H9 (cell line): Measurements from ENCODE around the gene HYAL1. TPM values are rescaled to one million over a fixed set of nuclear protein-coding genes. Genes with fewer than 3 reads are reported as not detected.

ENCODE experiments used
- DNase-seq: peaks from one replicate; pipeline ENCODE4 v3.0.0-alpha.2; 2017
- H2AFZ ChIP-seq: one replicate; pipeline ENCODE4 v1.6.1; 2013; ENCODE audit warnings: mild to moderate bottlenecking, low read length, control low read depth, moderate library complexity
- H2AK5ac ChIP-seq: 2 replicates; pipeline ENCODE4 v1.6.1; 2013; ENCODE audit warnings: low read length, control low read depth, mixed read lengths; ENCODE audit not compliant: insufficient read length
- H2BK120ac ChIP-seq: one replicate; pipeline ENCODE4 v1.6.1; 2013; ENCODE audit warnings: low read depth, mild to moderate bottlenecking, low read length, control low read depth, inconsistent platforms; ENCODE audit not compliant: poor library complexity, severe bottlenecking
- H2BK12ac ChIP-seq: 2 replicates; pipeline ENCODE4 v1.6.1; 2013; ENCODE audit warnings: low read length, control low read depth, mixed read lengths, low read depth; ENCODE audit not compliant: insufficient read length
- H2BK15ac ChIP-seq: 2 replicates; pipeline ENCODE4 v1.6.1; 2013; ENCODE audit warnings: low read depth, low read length, control low read depth
- H2BK20ac ChIP-seq: one replicate; pipeline ENCODE4 v1.6.1; 2013; ENCODE audit warnings: low read depth, mild to moderate bottlenecking, low read length, control low read depth, inconsistent platforms; ENCODE audit not compliant: poor library complexity, severe bottlenecking
- H2BK5ac ChIP-seq: 2 replicates; pipeline ENCODE4 v1.6.1; 2013; ENCODE audit warnings: low read length, control low read depth, mixed read lengths; ENCODE audit not compliant: insufficient read length
- H3K14ac ChIP-seq: 2 replicates; pipeline ENCODE4 v1.6.1; 2013; ENCODE audit warnings: low read length, control low read depth; ENCODE audit not compliant: insufficient read depth
- H3K18ac ChIP-seq: 2 replicates; pipeline ENCODE4 v1.6.1; 2013; ENCODE audit warnings: low read depth, mild to moderate bottlenecking, mixed read lengths, low read length, control low read depth; ENCODE audit not compliant: insufficient read length
- H3K23ac ChIP-seq: 2 replicates; pipeline ENCODE4 v1.6.1; 2013; ENCODE audit warnings: low read length, control low read depth, mixed read lengths, low read depth; ENCODE audit not compliant: insufficient read length
- H3K23me2 ChIP-seq: 2 replicates; pipeline ENCODE4 v1.6.1; 2013; ENCODE audit warnings: low read depth, mild to moderate bottlenecking, mixed read lengths, low read length, control low read depth; ENCODE audit not compliant: insufficient read length, poor library complexity, severe bottlenecking
- H3K27ac ChIP-seq: 2 replicates; pipeline ENCODE4 v1.5.1; 2013; ENCODE audit warnings: low read length, control low read depth, mixed read lengths, low read depth; ENCODE audit not compliant: insufficient read length
- H3K27me3 ChIP-seq: 2 replicates; pipeline ENCODE4 v1.6.1; 2013; ENCODE audit warnings: low read length, control low read depth, inconsistent platforms; ENCODE audit not compliant: insufficient read depth
- H3K4ac ChIP-seq: 2 replicates; pipeline ENCODE4 v1.6.1; 2013; ENCODE audit warnings: low read depth, mild to moderate bottlenecking, control low read depth, inconsistent platforms, low read length, moderate library complexity
- H3K4me1 ChIP-seq: 2 replicates; pipeline ENCODE4 v1.6.1; 2013; ENCODE audit warnings: low read length, control low read depth, inconsistent platforms; ENCODE audit not compliant: insufficient read depth
- H3K4me2 ChIP-seq: 2 replicates; pipeline ENCODE4 v1.6.1; 2013; ENCODE audit warnings: low read length, control low read depth, mixed read lengths; ENCODE audit not compliant: insufficient read length, insufficient read depth
- H3K56ac ChIP-seq: 2 replicates; pipeline ENCODE4 v1.6.1; 2013; ENCODE audit warnings: low read depth, mild to moderate bottlenecking, mixed read lengths, low read length, control low read depth; ENCODE audit not compliant: insufficient read length
- H3K79me1 ChIP-seq: 2 replicates; pipeline ENCODE4 v1.6.1; 2013; ENCODE audit warnings: low read depth, mild to moderate bottlenecking, moderate library complexity, low read length, control low read depth, inconsistent platforms; ENCODE audit not compliant: insufficient read depth, poor library complexity, severe bottlenecking
- H3K79me2 ChIP-seq: 2 replicates; pipeline ENCODE4 v1.6.1; 2013; ENCODE audit warnings: low read length, control low read depth, inconsistent platforms; ENCODE audit not compliant: insufficient read depth
- H3K9ac ChIP-seq: 2 replicates; pipeline ENCODE4 v1.6.1; 2013; ENCODE audit warnings: low read length, control low read depth, mixed read lengths; ENCODE audit not compliant: insufficient read length; ENCODE audit errors: extremely low read depth
- H3K9me3 ChIP-seq: one replicate; pipeline ENCODE4 v1.6.1; 2013; ENCODE audit warnings: low read depth, low read length, inconsistent platforms; ENCODE audit not compliant: control insufficient read depth
- H3T11ph ChIP-seq: one replicate; pipeline ENCODE4 v1.6.1; 2013; ENCODE audit warnings: mild to moderate bottlenecking, low read length, control low read depth, inconsistent platforms
- H4K20me1 ChIP-seq: one replicate; pipeline ENCODE4 v1.6.1; 2013; ENCODE audit not compliant: control insufficient read depth, insufficient read length, insufficient read depth
- H4K5ac ChIP-seq: 2 replicates; pipeline ENCODE4 v1.6.1; 2013; ENCODE audit warnings: low read depth, mild to moderate bottlenecking, mixed read lengths, low read length, control low read depth; ENCODE audit not compliant: insufficient read length
- H4K8ac ChIP-seq: replicated peaks from 2 replicates; pipeline ENCODE4 v1.6.1; 2013; ENCODE audit warnings: low read length, control low read depth, mixed read lengths, low read depth; ENCODE audit not compliant: insufficient read length
- H4K91ac ChIP-seq: 2 replicates; pipeline ENCODE4 v1.6.1; 2013; ENCODE audit warnings: low read depth, mild to moderate bottlenecking, moderate library complexity, mixed read lengths, low read length, control low read depth; ENCODE audit not compliant: insufficient read length
- H3K27ac Mint-ChIP-seq, 3 experiments: 2 replicates in 2 of 3; 3 replicates in 1 of 3; pipeline ENCODE4 v1.8.0; 2020 to 2021; ENCODE audit warnings: mixed read lengths in 3 of 3, mild to moderate bottlenecking in 1 of 3, moderate library complexity in 1 of 3
- H3K27me3 Mint-ChIP-seq: 2 replicates; pipeline ENCODE4 v1.8.0; 2021; ENCODE audit warnings: low read depth, mild to moderate bottlenecking, moderate library complexity, mixed read lengths
- H3K36me3 Mint-ChIP-seq, 3 experiments: 2 replicates in 2 of 3; 3 replicates in 1 of 3; pipeline ENCODE4 v1.8.0; 2020 to 2021; ENCODE audit warnings: low read depth in 3 of 3, mixed read lengths in 3 of 3; ENCODE audit not compliant: insufficient read depth in 1 of 3
- H3K4me1 Mint-ChIP-seq, 2 experiments: 2 replicates each; pipeline ENCODE4 v1.8.0; 2020; ENCODE audit warnings: mixed read lengths in 2 of 2
- H3K4me3 Mint-ChIP-seq, 2 experiments: 2 replicates in 1 of 2; 3 replicates in 1 of 2; pipeline ENCODE4 v1.8.0; 2020 to 2021; ENCODE audit warnings: mild to moderate bottlenecking in 2 of 2, mixed read lengths in 2 of 2, moderate library complexity in 1 of 2
- H3K9me3 Mint-ChIP-seq, 2 experiments: 2 replicates in 1 of 2; 3 replicates in 1 of 2; pipeline ENCODE4 v1.8.0; 2020; ENCODE audit warnings: mild to moderate bottlenecking in 2 of 2, mixed read lengths in 2 of 2, moderate library complexity in 1 of 2
- WGBS: extraction: QIAGEN DNeasy Blood & Tissue Kit; methylation state at CpG from one replicate; pipeline ENCODE4 v1.1.7; 2013; ENCODE audit warnings: missing lambda C conversion rate, low lambda C conversion rate, mixed read lengths; ENCODE audit not compliant: insufficient read length; ENCODE audit errors: extremely low coverage; 5-methylcytosine and 5-hydroxymethylcytosine counted together
- total RNA-seq: library from RNA; stranded (reverse); gene quantifications from 2 replicates; pipeline ENCODE4 v1.2.1, GENCODE V29; 2021
- TF ChIP-seq, protein P1 (sequence below): fragments of 200-600 bp; sonication (generic); conservative IDR thresholded peaks from 3 replicates; pipeline ENCODE4 v1.8.0; 2021; ENCODE audit warnings: antibody characterized with exemption, mild to moderate bottlenecking

HYAL1 gene
- total RNA-seq, 1 experiment from 2014 or later, result 2.0 TPM

DNA sequence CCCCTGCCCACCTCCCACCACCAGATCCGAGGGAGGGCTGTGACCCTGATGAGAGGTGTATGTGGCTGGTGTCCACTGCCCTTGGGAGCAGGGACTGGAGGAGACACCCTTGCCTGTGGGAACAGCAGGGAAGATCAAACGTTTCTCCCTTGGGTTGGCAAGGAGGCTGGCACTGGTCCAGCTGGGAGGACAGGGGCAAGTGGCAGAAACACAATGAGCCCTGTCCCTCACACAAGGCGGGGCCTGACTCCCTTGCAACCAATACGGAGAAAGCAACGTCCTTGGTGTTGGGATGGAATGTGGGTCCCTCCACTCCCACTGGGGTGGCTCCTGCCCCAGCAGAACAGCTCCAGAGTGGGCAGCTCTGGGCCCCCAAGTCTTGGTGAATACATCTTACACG, 13.9 kb upstream of the HYAL1 start:
- Histone ChIP-seq H3T11ph (no peak overlapping the region), H3K23ac (no peak overlapping the region), H2BK20ac (no peak overlapping the region), H3K4ac (no peak overlapping the region), H2BK5ac (no peak overlapping the region), H3K27me3 (no peaks in the 10 kb centered on the region), H3K9me3 (no peaks in the 10 kb centered on the region), H3K18ac (no peak overlapping the region), H3K14ac (no peak overlapping the region), H4K5ac (no peak overlapping the region), H3K4me2 (no peak overlapping the region), H2AFZ (no peak overlapping the region), H3K79me2 (peaks cover 5% of the 10 kb centered on the region; the same call in 1 of the 2 replicates), H4K91ac (no peak overlapping the region), H3K4me1 (no peaks in the 10 kb centered on the region; the same call in 1 of the 2 replicates), H2BK120ac (no peak overlapping the region), H2BK15ac (no peak overlapping the region), H3K23me2 (peaks cover 7% of the 10 kb centered on the region), H2BK12ac (no peak overlapping the region), H3K9ac (no peak overlapping the region), H3K27ac (no peak overlapping the region), H4K8ac (no peak overlapping the region), H2AK5ac (no peak overlapping the region), H3K56ac (no peak overlapping the region), H3K79me1 (no peaks in the 10 kb centered on the region), H4K20me1 (no peaks in the 10 kb centered on the region)
- peaks cover 48 to 57% (median 56%) of the 10 kb centered on the region in 3 experiments for H3K36me3 Mint-ChIP-seq
- peaks cover 5 to 7% of the 10 kb centered on the region in 2 experiments for H3K9me3 Mint-ChIP-seq
- H3K27me3 Mint-ChIP-seq, result no peaks in the 10 kb centered on the region
- TF ChIP-seq, protein P1, sequence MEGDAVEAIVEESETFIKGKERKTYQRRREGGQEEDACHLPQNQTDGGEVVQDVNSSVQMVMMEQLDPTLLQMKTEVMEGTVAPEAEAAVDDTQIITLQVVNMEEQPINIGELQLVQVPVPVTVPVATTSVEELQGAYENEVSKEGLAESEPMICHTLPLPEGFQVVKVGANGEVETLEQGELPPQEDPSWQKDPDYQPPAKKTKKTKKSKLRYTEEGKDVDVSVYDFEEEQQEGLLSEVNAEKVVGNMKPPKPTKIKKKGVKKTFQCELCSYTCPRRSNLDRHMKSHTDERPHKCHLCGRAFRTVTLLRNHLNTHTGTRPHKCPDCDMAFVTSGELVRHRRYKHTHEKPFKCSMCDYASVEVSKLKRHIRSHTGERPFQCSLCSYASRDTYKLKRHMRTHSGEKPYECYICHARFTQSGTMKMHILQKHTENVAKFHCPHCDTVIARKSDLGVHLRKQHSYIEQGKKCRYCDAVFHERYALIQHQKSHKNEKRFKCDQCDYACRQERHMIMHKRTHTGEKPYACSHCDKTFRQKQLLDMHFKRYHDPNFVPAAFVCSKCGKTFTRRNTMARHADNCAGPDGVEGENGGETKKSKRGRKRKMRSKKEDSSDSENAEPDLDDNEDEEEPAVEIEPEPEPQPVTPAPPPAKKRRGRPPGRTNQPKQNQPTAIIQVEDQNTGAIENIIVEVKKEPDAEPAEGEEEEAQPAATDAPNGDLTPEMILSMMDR, result no peak
- WGBS, result no CpG with 5 or more reads among the region's 6 CpGs
- H3K4me3 Mint-ChIP-seq, result no peak overlapping the region
- no peak for DNase-seq
- H3K4me1 Mint-ChIP-seq, result peaks cover 15 to 30% of the 10 kb centered on the region in 2 experiments
- 0 out of 7 replicates have a peak overlapping the region, but pooled peaks of 1 of the 3 experiments have one; percentile 28 for H3K27ac Mint-ChIP-seq
